Hepatocyte (in vitro differentiated cells): ENCODE results near the gene NPEPL1. TPM values are rescaled to one million over a fixed set of nuclear protein-coding genes. Genes with fewer than 3 reads are reported as not detected.

Experiments
- DNase-seq: peaks from one replicate; pipeline ENCODE4 v3.0.0-alpha.2; 2016; ENCODE audit warnings: low spot score
- H2AFZ ChIP-seq: fragments of 200-600 bp; sonication (generic); 2 replicates; pipeline ENCODE4 v1.6.0; 2016; ENCODE audit warnings: antibody characterized with exemption, mild to moderate bottlenecking
- H3K27ac ChIP-seq: fragments of 200-600 bp; sonication (generic); 2 replicates; pipeline ENCODE4 v1.5.1; 2016; ENCODE audit warnings: mild to moderate bottlenecking
- H3K27me3 ChIP-seq: fragments of 200-600 bp; sonication (generic); 2 replicates; pipeline ENCODE4 v1.6.1; 2016
- H3K36me3 ChIP-seq: fragments of 200-600 bp; sonication (generic); replicated peaks from 2 replicates; pipeline ENCODE4 v1.5.1; 2016; ENCODE audit warnings: low read depth; ENCODE audit not compliant: insufficient read depth
- H3K4me1 ChIP-seq: fragments of 200-600 bp; sonication (generic); 2 replicates; pipeline ENCODE4 v1.5.1; 2016; ENCODE audit warnings: mild to moderate bottlenecking, moderate library complexity; ENCODE audit not compliant: insufficient read depth
- H3K4me2 ChIP-seq: fragments of 200-600 bp; sonication (generic); 2 replicates; pipeline ENCODE4 v1.6.0; 2016
- H3K4me3 ChIP-seq: fragments of 200-600 bp; sonication (generic); 2 replicates; pipeline ENCODE4 v1.5.1; 2016; ENCODE audit warnings: mild to moderate bottlenecking
- H3K79me2 ChIP-seq: fragments of 200-600 bp; sonication (generic); 2 replicates; pipeline ENCODE4 v1.6.0; 2017; ENCODE audit warnings: mild to moderate bottlenecking
- H3K9me2 ChIP-seq: fragments of 200-600 bp; sonication (generic); replicated peaks from 2 replicates; pipeline ENCODE4 v1.6.0; 2017; ENCODE audit warnings: mild to moderate bottlenecking; ENCODE audit not compliant: insufficient read depth
- H3K9me3 ChIP-seq: fragments of 200-600 bp; sonication (generic); 2 replicates; pipeline ENCODE4 v1.5.1; 2016; ENCODE audit warnings: low read depth, mild to moderate bottlenecking
- H4K20me1 ChIP-seq: fragments of 200-600 bp; sonication (generic); 2 replicates; pipeline ENCODE4 v1.6.0; 2016; ENCODE audit warnings: mild to moderate bottlenecking; ENCODE audit not compliant: insufficient read depth, poor library complexity, severe bottlenecking
- EZH2 ChIP-seq: fragments of 200-600 bp; sonication (generic); IDR thresholded peaks from 2 replicates; pipeline ENCODE4 v1.6.1; 2016; ENCODE audit warnings: antibody characterized with exemption, mild to moderate bottlenecking, borderline replicate concordance
- EZH2phosphoT487 ChIP-seq: fragments of 200-600 bp; sonication (generic); IDR thresholded peaks from one replicate; pipeline ENCODE4 v1.6.1; 2018; ENCODE audit warnings: antibody characterized with exemption, mild to moderate bottlenecking, low read depth, moderate library complexity; ENCODE audit not compliant: unreplicated experiment, severe bottlenecking
- WGBS: methylation state at CpG from one replicate; pipeline ENCODE4 v1.1.6; 2016; ENCODE audit warnings: low lambda C conversion rate; ENCODE audit errors: missing lambda C conversion rate; 5-methylcytosine and 5-hydroxymethylcytosine counted together
- polyA plus RNA-seq: library from polyadenylated mRNA; unstranded; fragments of >200 nt; fragmentation: Nextera tagmentation; extraction: Ambion mirVana; gene quantifications from 2 replicates; pipeline ENCODE4 v1.2.1, GENCODE V29; 2016
- total RNA-seq: library from RNA; depleted of rRNA; stranded (reverse); fragments of >200 nt; gene quantifications from 2 replicates; pipeline ENCODE4 v1.2.3, GENCODE V29; 2014
- TF ChIP-seq, protein P1 (sequence below): fragments of 200-600 bp; sonication (generic); IDR thresholded peaks from 2 replicates; pipeline ENCODE4 v1.5.1; 2016; ENCODE audit warnings: antibody characterized with exemption, mild to moderate bottlenecking; ENCODE audit not compliant: poor library complexity

NPEPL1 gene
- total and polyA plus RNA-seq, 2 experiments from 2014 or later = 15.2 to 42.3 TPM

DNA sequence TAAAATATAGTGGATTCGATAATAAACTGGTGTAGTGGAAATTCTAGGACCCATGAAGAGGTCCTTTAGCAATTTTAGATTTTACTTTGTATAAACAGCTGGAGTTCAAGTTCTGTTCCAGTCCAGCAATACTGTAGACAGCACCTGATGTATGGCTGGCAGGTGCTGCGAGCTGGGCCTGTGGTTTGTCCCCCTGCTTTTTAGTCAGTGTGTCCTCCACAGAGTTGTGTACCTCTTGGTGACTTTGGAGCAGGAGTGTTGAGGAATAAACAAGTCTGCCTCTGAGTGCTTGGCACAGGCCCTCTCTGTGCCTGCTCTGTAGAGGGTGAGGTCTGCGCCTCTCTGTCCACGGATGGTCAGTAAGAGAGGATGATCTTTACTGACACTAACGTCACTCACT is 27.7 kb upstream of the NPEPL1 start:
- no peak for DNase-seq
- Histone ChIP-seq H3K9me3 (no peaks in the 10 kb centered on the region), H3K79me2 (peaks cover 86% of the 10 kb centered on the region), H3K4me2 (no peak overlapping the region), H3K27me3 (no peaks in the 10 kb centered on the region), H3K9me2 (no peaks in the 10 kb centered on the region), H3K27ac (no peak overlapping the region), H3K4me3 (no peak overlapping the region), H3K36me3 (no peaks in the 10 kb centered on the region), H4K20me1 (peaks cover 46% of the 10 kb centered on the region), H2AFZ (no peak overlapping the region), H3K4me1 (no peaks in the 10 kb centered on the region)
- WGBS = 94% methylated on average over 5 of the region's 5 CpGs
- TF ChIP-seq EZH2phosphoT487 (no peak), EZH2 (no peak)
- TF ChIP-seq, protein P1, sequence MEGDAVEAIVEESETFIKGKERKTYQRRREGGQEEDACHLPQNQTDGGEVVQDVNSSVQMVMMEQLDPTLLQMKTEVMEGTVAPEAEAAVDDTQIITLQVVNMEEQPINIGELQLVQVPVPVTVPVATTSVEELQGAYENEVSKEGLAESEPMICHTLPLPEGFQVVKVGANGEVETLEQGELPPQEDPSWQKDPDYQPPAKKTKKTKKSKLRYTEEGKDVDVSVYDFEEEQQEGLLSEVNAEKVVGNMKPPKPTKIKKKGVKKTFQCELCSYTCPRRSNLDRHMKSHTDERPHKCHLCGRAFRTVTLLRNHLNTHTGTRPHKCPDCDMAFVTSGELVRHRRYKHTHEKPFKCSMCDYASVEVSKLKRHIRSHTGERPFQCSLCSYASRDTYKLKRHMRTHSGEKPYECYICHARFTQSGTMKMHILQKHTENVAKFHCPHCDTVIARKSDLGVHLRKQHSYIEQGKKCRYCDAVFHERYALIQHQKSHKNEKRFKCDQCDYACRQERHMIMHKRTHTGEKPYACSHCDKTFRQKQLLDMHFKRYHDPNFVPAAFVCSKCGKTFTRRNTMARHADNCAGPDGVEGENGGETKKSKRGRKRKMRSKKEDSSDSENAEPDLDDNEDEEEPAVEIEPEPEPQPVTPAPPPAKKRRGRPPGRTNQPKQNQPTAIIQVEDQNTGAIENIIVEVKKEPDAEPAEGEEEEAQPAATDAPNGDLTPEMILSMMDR = no peak

- no peaks in the 10 kb centered on the region for H3K9me2 ChIP-seq
- H2AFZ ChIP-seq = no peak overlapping the region
- TF ChIP-seq EZH2phosphoT487 = no peak
- TF ChIP-seq EZH2 = no peak
- TF ChIP-seq, protein P1 = no peak
- H3K9me3 ChIP-seq = no peaks in the 10 kb centered on the region
- WGBS = 81% methylated on average over 11 of the region's 11 CpGs
- H4K20me1 ChIP-seq = peaks cover 40% of the 10 kb centered on the region
- no peaks in the 10 kb centered on the region for H3K36me3 ChIP-seq
- H3K4me2 ChIP-seq = no peak overlapping the region
- DNase-seq = no peak
- no peaks in the 10 kb centered on the region for H3K4me1 ChIP-seq
- H3K27me3 ChIP-seq = no peaks in the 10 kb centered on the region
- H3K4me3 ChIP-seq = no peak overlapping the region
- no peak overlapping the region for H3K27ac ChIP-seq
- peaks cover 79% of the 10 kb centered on the region for H3K79me2 ChIP-seq
Observed at GRCh38 chr20:58665606-58666005, 27.0 kb upstream of the NPEPL1 start.

- TF ChIP-seq, protein P1 = no peak
- TF ChIP-seq EZH2phosphoT487 (no peak), EZH2 (no peak)
- H3K36me3 ChIP-seq = no peaks in the 10 kb centered on the region
- DNase-seq = no peak
- H2AFZ ChIP-seq = no peak overlapping the region
- peaks cover 34% of the 10 kb centered on the region for H4K20me1 ChIP-seq
- H3K4me2 ChIP-seq = no peak overlapping the region
- WGBS = 89% methylated on average over 7 of the region's 7 CpGs
- H3K79me2 ChIP-seq = peaks cover 68% of the 10 kb centered on the region
- H3K4me1 ChIP-seq = no peaks in the 10 kb centered on the region
- H3K9me2 ChIP-seq = no peaks in the 10 kb centered on the region
- H3K27ac ChIP-seq = no peak overlapping the region
- H3K9me3 ChIP-seq = no peaks in the 10 kb centered on the region
- H3K27me3 ChIP-seq = no peaks in the 10 kb centered on the region
- H3K4me3 ChIP-seq = no peak overlapping the region
Observed at GRCh38 chr20:58666702-58667101, 25.9 kb upstream of the NPEPL1 start.

DNA sequence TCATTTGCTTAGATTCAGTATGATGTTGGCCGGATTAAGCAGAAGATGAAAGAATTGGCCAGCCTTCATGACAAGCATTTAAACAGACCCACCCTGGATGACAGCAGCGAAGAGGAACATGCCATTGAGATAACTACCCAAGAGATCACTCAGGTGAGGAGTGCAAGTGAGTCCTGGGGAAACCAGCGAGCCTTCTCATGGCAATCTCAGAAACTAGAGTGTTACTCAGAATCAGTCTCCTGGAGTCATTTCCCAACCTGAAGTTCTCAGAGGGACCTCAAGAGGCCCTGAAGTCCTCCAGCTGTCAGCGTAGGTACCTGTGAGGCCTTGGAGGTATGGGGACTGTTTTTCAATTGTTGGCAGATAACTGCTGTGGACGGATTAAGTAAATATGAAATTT is 24.6 kb upstream of the NPEPL1 start:
- Histone ChIP-seq H3K36me3 (no peaks in the 10 kb centered on the region), H3K27me3 (no peaks in the 10 kb centered on the region), H4K20me1 (peaks cover 29% of the 10 kb centered on the region), H3K4me3 (no peak overlapping the region), H3K27ac (no peak overlapping the region), H3K4me1 (no peaks in the 10 kb centered on the region), H3K4me2 (no peak overlapping the region), H3K9me2 (no peaks in the 10 kb centered on the region), H3K9me3 (no peaks in the 10 kb centered on the region), H3K79me2 (peaks cover 60% of the 10 kb centered on the region), H2AFZ (no peak overlapping the region)
- WGBS = 84% methylated on average over 5 of the region's 5 CpGs
- TF ChIP-seq EZH2phosphoT487 = no peak
- no peak for TF ChIP-seq EZH2
- TF ChIP-seq, protein P1 = no peak
- DNase-seq = no peak
